Measurements from ENCODE around the gene ATP6V0C. TPM values are rescaled to one million over a fixed set of nuclear protein-coding genes. Genes with fewer than 3 reads are reported as not detected.

ATP6V0C gene
- total RNA-seq, 1 experiment from 2014 or later, result 67.4 TPM

DNA sequence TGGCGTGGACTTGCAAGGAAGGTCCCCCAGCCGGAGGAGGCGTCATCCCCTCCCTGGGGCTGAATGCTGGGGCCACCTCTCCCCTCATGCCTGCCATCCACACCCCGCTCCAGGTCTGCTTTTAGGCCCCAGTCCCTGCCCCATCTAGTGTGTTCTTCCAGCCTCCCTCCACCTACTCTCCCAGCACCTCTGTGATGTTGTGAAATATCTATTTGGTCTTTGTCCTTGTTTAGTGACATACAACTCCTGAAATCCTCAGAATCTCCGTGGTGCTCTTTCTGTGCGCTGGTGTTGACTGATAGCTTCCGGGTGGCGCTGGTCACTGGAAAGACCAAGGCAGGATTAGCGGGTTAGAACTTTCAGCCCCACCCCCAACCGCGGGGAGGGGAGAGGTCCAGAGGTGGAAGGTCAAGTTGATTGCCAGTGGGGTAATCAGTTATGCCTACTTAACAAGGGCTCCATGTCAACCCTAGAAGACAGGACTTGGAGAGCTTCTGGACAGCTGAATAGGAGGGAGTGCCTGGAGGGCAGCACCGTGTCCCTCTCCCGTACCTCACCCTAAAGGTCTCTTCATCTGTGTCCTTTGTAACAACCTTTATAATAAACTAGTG is 28.7 kb upstream of the ATP6V0C start:
- H3K36me3 ChIP-seq (ENCODE audit: low read depth, low read length), result no peaks in the 10 kb centered on the region
- H4K20me1 ChIP-seq (ENCODE audit: low read length), result no peaks in the 10 kb centered on the region
- ChIA-PET POLR2A (ENCODE audit: unreplicated experiment) (no interaction called here), CTCF (no interaction called here)
- intact Hi-C loops (cut with micrococcal nuclease), result no loop called here
- no peak overlapping the region for H3K9ac ChIP-seq (ENCODE audit: low read length)
- H2AFZ ChIP-seq (ENCODE audit: low read length), result no peak overlapping the region
- no peaks in the 10 kb centered on the region for H3F3A ChIP-seq (ENCODE audit: low read length, unreplicated experiment)
- H3K27ac ChIP-seq (ENCODE audit: low read length), result no peak overlapping the region
- no peak overlapping the region for H3K4me3 ChIP-seq (ENCODE audit: low read length)
- no peaks in the 10 kb centered on the region for H3K27me3 ChIP-seq (ENCODE audit: low read length)
- ATAC-seq (no peak), DNase-seq (no peak)
- H3K9me2 ChIP-seq (replicated peaks; ENCODE audit: low read length), result no peaks in the 10 kb centered on the region
- no peak overlapping the region for H3K4me2 ChIP-seq (ENCODE audit: low read length)
- no peaks in the 10 kb centered on the region for H3K4me1 ChIP-seq (ENCODE audit: insufficient read depth, low read length)
- BruUV-seq (replicated peaks), result no TSS peak
- TF ChIP-seq EZH2 (IDR thresholded peaks at IDR 0.05; ENCODE audit: low read length, unreplicated experiment), result no peak
- TF ChIP-seq, protein P1, sequence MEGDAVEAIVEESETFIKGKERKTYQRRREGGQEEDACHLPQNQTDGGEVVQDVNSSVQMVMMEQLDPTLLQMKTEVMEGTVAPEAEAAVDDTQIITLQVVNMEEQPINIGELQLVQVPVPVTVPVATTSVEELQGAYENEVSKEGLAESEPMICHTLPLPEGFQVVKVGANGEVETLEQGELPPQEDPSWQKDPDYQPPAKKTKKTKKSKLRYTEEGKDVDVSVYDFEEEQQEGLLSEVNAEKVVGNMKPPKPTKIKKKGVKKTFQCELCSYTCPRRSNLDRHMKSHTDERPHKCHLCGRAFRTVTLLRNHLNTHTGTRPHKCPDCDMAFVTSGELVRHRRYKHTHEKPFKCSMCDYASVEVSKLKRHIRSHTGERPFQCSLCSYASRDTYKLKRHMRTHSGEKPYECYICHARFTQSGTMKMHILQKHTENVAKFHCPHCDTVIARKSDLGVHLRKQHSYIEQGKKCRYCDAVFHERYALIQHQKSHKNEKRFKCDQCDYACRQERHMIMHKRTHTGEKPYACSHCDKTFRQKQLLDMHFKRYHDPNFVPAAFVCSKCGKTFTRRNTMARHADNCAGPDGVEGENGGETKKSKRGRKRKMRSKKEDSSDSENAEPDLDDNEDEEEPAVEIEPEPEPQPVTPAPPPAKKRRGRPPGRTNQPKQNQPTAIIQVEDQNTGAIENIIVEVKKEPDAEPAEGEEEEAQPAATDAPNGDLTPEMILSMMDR (conservative IDR thresholded peaks at IDR 0.05; ENCODE audit: low read depth, low read length), result no peak
- TF ChIP-seq EZH2phosphoT487 (IDR thresholded peaks at IDR 0.05; ENCODE audit: borderline replicate concordance, low read length), result no peak
- no peaks in the 10 kb centered on the region for H3K9me3 ChIP-seq (ENCODE audit: low read length)
- H3K79me2 ChIP-seq (ENCODE audit: low read length), result no peaks in the 10 kb centered on the region

DNA sequence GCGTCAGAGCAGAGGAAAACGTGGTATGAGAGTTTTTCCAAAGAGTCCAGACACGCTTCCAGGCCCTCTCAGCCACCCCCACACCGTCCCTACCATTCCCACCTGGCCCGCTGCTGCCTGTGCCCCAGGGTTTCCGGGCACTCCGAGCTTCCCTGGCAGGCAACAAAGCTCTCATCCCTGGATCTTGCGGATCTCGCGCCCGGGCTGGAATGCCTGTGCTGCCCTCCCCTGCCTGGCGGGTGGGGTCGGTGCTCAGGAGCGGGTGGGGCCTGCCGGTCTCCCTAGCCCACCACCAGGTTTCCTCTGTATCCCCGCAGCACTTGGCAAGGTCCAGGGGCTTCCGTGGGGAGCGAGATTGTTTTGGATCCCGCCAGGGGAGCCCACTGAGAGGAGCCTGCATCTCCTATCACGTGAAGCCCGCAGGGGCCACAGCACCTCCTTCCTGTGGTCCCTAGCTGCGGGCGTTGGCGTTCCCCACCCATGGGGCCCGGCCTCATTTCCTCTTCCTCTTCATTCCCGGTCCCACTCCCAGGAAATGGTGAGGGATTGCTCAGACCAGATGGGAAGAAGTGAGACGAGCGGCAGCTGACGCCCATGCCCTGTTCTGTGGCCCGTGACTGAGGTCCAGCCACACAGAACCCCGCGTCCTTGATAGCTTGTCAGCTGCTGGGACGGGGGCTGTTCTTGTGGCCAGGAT is 27.8 kb upstream of the ATP6V0C start:
- TF ChIP-seq, protein P1 (conservative IDR thresholded peaks at IDR 0.05; ENCODE audit: low read depth, low read length), result no peak
- TF ChIP-seq EZH2phosphoT487 (IDR thresholded peaks at IDR 0.05; ENCODE audit: borderline replicate concordance, low read length) (no peak), EZH2 (IDR thresholded peaks at IDR 0.05; ENCODE audit: low read length, unreplicated experiment) (no peak)
- Histone ChIP-seq H3K36me3 (ENCODE audit: low read depth, low read length) (no peaks in the 10 kb centered on the region), H3K9me3 (ENCODE audit: low read length) (no peaks in the 10 kb centered on the region), H3K9ac (ENCODE audit: low read length) (no peak overlapping the region), H3K27me3 (ENCODE audit: low read length) (no peaks in the 10 kb centered on the region), H3F3A (ENCODE audit: low read length, unreplicated experiment) (no peaks in the 10 kb centered on the region), H4K20me1 (ENCODE audit: low read length) (no peaks in the 10 kb centered on the region), H3K9me2 (replicated peaks; ENCODE audit: low read length) (no peaks in the 10 kb centered on the region), H3K4me3 (ENCODE audit: low read length) (no peak overlapping the region), H2AFZ (ENCODE audit: low read length) (no peak overlapping the region), H3K27ac (ENCODE audit: low read length) (no peak overlapping the region), H3K4me2 (ENCODE audit: low read length) (no peak overlapping the region), H3K79me2 (ENCODE audit: low read length) (no peaks in the 10 kb centered on the region), H3K4me1 (ENCODE audit: insufficient read depth, low read length) (no peaks in the 10 kb centered on the region)
- CTCF ChIA-PET, result no interaction called here
- intact Hi-C loops (cut with micrococcal nuclease), result no loop called here
- DNase-seq (no peak), ATAC-seq (no peak)
- POLR2A ChIA-PET (ENCODE audit: unreplicated experiment), result no interaction called here
- BruUV-seq (replicated peaks), result no TSS peak

Measured in PC-3 (cell line).